AG09309 (cell line): ENCODE results near the gene RANBP3.
"Not testable (repeated sequence)": the region's sequence is repeated elsewhere in the genome, so short reads cannot be mapped to it uniquely, and the experiment has no call there.

Experiments
- DNase-seq: peaks from one replicate; pipeline ENCODE4 v3.0.0-alpha.2; 2010; ENCODE audit warnings: low read depth
- H3K4me3 ChIP-seq: 2 replicates; pipeline ENCODE4 v1.5.1; 2011; ENCODE audit warnings: mild to moderate bottlenecking, low read depth, low read length, moderate library complexity; ENCODE audit not compliant: control insufficient read depth
- CTCF ChIP-seq: IDR thresholded peaks from 2 replicates; pipeline ENCODE4 v1.5.1; 2011; ENCODE audit warnings: mild to moderate bottlenecking, low read depth, low read length, inconsistent platforms; ENCODE audit not compliant: insufficient read depth, control insufficient read depth; ENCODE audit errors: missing control alignments

Gene RANBP3

GRCh38 chr19:5877882-5878281 lies 100.1 kb downstream of the RANBP3 start:
- no peak for DNase-seq
- H3K4me3 ChIP-seq = no peak overlapping the region
- no peak for TF ChIP-seq CTCF

- no peak overlapping the region for H3K4me3 ChIP-seq
- no peak for TF ChIP-seq CTCF
- DNase-seq = no peak
These were observed 100.5 kb downstream of the RANBP3 start for GRCh38 chr19:5877427-5877826.

- not testable (repeated sequence) for H3K4me3 ChIP-seq, DNase-seq
These were observed 103.4 kb downstream of the RANBP3 start for GRCh38 chr19:5874496-5874895.

- DNase-seq = no peak
- H3K4me3 ChIP-seq = no peak overlapping the region
- no peak for TF ChIP-seq CTCF
These were observed 104.2 kb downstream of the RANBP3 start for GRCh38 chr19:5873617-5874199.

GRCh38 chr19:5870986-5871394 lies 107.0 kb downstream of the RANBP3 start:
- no peak for TF ChIP-seq CTCF
- H3K4me3 ChIP-seq = no peak overlapping the region

GRCh38 chr19:5867201-5868136 lies 110.5 kb downstream of the RANBP3 start:
- no peak overlapping the region for H3K4me3 ChIP-seq
- no peak for DNase-seq
- no peak for TF ChIP-seq CTCF

More at GRCh38 chr19:5870986-5871394, 107.0 kb downstream of the RANBP3 start:
- no peak for DNase-seq
